ENCODE data around the gene MARVELD3. TPM values are rescaled to one million over a fixed set of nuclear protein-coding genes. Genes with fewer than 3 reads are reported as not detected.
"Not testable (repeated sequence)": the region's sequence is repeated elsewhere in the genome, so short reads cannot be mapped to it uniquely, and the experiment has no call there.

MARVELD3 gene
- 10.3 TPM for total RNA-seq
- 10.6 TPM for polyA plus RNA-seq (ENCODE audit: insufficient read depth, low read depth, low replicate concordance)
- long read RNA-seq, donor 1, partial matches to known transcripts: 0 of 6 reads
- long read RNA-seq, donor 1, other reads (novel, unspliced or antisense): 0 of 6 reads
- long read RNA-seq, donor 2, partial matches to known transcripts: 0 of 5 reads
- long read RNA-seq, donor 2, other reads (novel, unspliced or antisense): 0 of 5 reads
- long read RNA-seq, donor 3, transcript MARVELD3-202 (3 exons, 2,214 nt): major isoform, 5 of 9 reads
- long read RNA-seq, donor 3, partial matches to known transcripts: 0 of 9 reads
- long read RNA-seq, donor 3, other reads (novel, unspliced or antisense): 0 of 9 reads
- long read RNA-seq, donor 4, partial matches to known transcripts: 6 of 11 reads
- long read RNA-seq, donor 4, other reads (novel, unspliced or antisense): 0 of 11 reads
- long read RNA-seq, donor 5, partial matches to known transcripts: 0 of 1 reads
- long read RNA-seq, donor 5, other reads (novel, unspliced or antisense): 0 of 1 reads
- long read RNA-seq, donor 6, partial matches to known transcripts: 0 of 1 reads
- long read RNA-seq, donor 6, other reads (novel, unspliced or antisense): 0 of 1 reads
- long read RNA-seq, donor 7, transcript MARVELD3-202 (3 exons, 2,214 nt): major isoform, 11 of 25 reads
- long read RNA-seq, donor 7, transcript MARVELD3-201 (3 exons, 2,912 nt): minor isoform, 10 of 25 reads
- long read RNA-seq, donor 7, partial matches to known transcripts: 0 of 25 reads
- long read RNA-seq, donor 7, other reads (novel, unspliced or antisense): 4 of 25 reads
- long read RNA-seq, donor 8, partial matches to known transcripts: 0 of 3 reads
- long read RNA-seq, donor 8, other reads (novel, unspliced or antisense): 0 of 3 reads
- long read RNA-seq, donor 9, partial matches to known transcripts: 0 of 1 reads
- long read RNA-seq, donor 9, other reads (novel, unspliced or antisense): 0 of 1 reads
- long read RNA-seq, donor 10, partial matches to known transcripts: 0 of 7 reads
- long read RNA-seq, donor 10, other reads (novel, unspliced or antisense): 0 of 7 reads

DNA sequence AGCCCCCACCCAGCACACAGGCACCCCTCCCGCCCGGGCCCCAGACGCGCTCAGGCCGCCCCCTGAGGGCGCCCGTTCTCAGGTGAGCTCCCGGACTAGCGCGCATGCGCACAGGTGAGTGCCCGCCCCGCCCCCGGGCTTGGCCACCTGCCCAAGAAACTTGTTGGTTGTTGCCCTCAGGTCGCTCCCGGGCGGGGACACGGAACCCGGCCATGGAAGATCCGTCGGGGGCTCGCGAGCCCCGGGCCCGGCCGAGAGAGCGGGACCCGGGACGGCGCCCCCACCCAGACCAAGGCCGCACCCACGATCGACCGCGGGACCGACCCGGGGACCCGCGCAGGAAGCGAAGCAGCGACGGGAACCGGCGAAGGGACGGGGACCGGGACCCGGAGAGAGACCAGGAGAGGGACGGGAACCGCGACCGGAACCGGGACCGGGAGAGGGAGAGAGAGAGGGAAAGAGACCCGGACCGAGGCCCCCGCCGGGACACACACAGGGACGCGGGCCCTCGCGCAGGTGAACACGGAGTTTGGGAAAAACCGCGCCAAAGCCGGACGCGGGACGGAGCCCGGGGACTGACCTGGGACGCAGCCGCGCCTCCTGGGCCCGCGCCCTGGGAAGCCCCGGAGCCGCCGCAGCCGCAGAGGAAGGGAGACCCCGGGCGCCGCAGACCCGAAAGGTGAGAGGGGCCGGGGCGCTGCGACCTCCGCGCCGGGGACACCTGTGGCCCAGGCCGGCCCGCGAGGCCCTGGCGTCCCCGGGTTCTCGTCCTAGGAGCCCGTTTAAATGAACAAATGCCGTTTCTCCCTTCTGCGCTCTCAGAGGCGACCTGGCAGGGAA is at the start of gene MARVELD3:
Gene MARVELD3, plus strand, starts transcription at position 167 of the 840 bp plus-strand sequence. Its CDS starts 46 bp downstream, at position 213.
- intact Hi-C loops (cut with DNase I): no loop called here
- Histone ChIP-seq H3K36me3 (ENCODE audit: control insufficient read depth in 2 of 3, insufficient read depth in 3 of 3, low read length in 3 of 3) (no peaks in the 10 kb centered on the region), H3K4me3 (ENCODE audit: low read length in 3 of 3) (peak within 1 kb of the TSS; percentile 12 to 69 (median 64)), H3K9ac (ENCODE audit: low read length in 3 of 3) (peak within 1 kb of the TSS in 2 of 3 donors; percentile 32 to 58), H3K27ac (ENCODE audit: low read depth in 2 of 2, low read length in 2 of 2) (peak within 1 kb of the TSS; percentile 45 to 76), H3K9me3 (ENCODE audit: control insufficient read depth in 2 of 3, insufficient read depth in 1 of 3, low read length in 3 of 3) (no peaks in the 10 kb centered on the region), H3K27me3 (ENCODE audit: control insufficient read depth, insufficient read depth, low read length) (peaks cover 3% of the 10 kb centered on the region), H3K4me1 (ENCODE audit: control insufficient read depth in 2 of 3, insufficient read depth in 2 of 3, low read depth in 1 of 3, low read length in 3 of 3) (peaks cover 0 to 11% (median 0%) of the 10 kb centered on the region in 3 donors)
- TF ChIP-seq CTCF (IDR thresholded peaks at IDR 0.05; ENCODE audit: borderline replicate concordance, extremely low read depth, insufficient read depth): no peak
- peak; percentile 72 to 93 (median 81) for DNase-seq
- FAIRE-seq: no peak

- no peak for DNase-seq
- no peak within 1 kb of the TSS for H3K4me3 ChIP-seq (ENCODE audit: low read length in 3 of 3)
- H3K9ac ChIP-seq (ENCODE audit: low read length in 3 of 3): no peak within 1 kb of the TSS
- H3K27ac ChIP-seq (ENCODE audit: low read depth in 2 of 2, low read length in 2 of 2): no peak within 1 kb of the TSS
- intact Hi-C loops (cut with DNase I): no loop called here
- no peak for FAIRE-seq
- H3K9me3 ChIP-seq (ENCODE audit: control insufficient read depth in 2 of 3, insufficient read depth in 1 of 3, low read length in 3 of 3): no peaks in the 10 kb centered on the region
- TF ChIP-seq CTCF (IDR thresholded peaks at IDR 0.05; ENCODE audit: borderline replicate concordance, extremely low read depth, insufficient read depth): no peak
- H3K4me1 ChIP-seq (ENCODE audit: control insufficient read depth in 2 of 3, insufficient read depth in 2 of 3, low read depth in 1 of 3, low read length in 3 of 3): peaks cover 0 to 6% (median 0%) of the 10 kb centered on the region in 3 donors
- no peaks in the 10 kb centered on the region for H3K36me3 ChIP-seq (ENCODE audit: control insufficient read depth in 2 of 3, insufficient read depth in 3 of 3, low read length in 3 of 3)
- no peaks in the 10 kb centered on the region for H3K27me3 ChIP-seq (ENCODE audit: control insufficient read depth, insufficient read depth, low read length)
Observed at GRCh38 chr16:71576971-71577370, 49.0 kb upstream of the MARVELD3 start, which contains the start of gene TAT. TAT (minus strand) TSS chr16:71577092; CDS start chr16:71576415, 677 bp downstream.

DNA sequence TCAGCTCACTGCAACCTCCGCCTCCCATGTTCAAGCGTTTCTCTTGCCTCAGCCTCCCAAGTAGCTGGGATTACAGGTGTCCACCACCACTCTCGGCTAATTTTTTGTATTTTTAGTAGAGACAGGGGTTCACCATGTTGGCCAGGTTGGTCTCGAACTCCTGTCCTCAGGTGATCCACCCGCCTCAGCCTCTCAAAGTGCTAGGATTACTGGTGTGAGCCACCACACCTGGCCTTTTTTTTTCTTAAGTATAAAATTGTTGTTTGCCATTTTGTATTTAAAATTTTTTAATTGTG is 43.5 kb upstream of the MARVELD3 start:
- H3K27ac ChIP-seq (ENCODE audit: low read depth in 2 of 2, low read length in 2 of 2); H3K4me1 ChIP-seq (ENCODE audit: control insufficient read depth in 2 of 3, insufficient read depth in 2 of 3, low read depth in 1 of 3, low read length in 3 of 3); DNase-seq; H3K9ac ChIP-seq (ENCODE audit: low read length in 3 of 3); intact Hi-C loops (cut with DNase I); H3K27me3 ChIP-seq (ENCODE audit: control insufficient read depth, insufficient read depth, low read length); H3K36me3 ChIP-seq (ENCODE audit: control insufficient read depth in 2 of 3, insufficient read depth in 3 of 3, low read length in 3 of 3); FAIRE-seq; H3K4me3 ChIP-seq (ENCODE audit: low read length in 3 of 3); H3K9me3 ChIP-seq (ENCODE audit: control insufficient read depth in 2 of 3, insufficient read depth in 1 of 3, low read length in 3 of 3): not testable (repeated sequence)
